Trophoblast cell (in vitro differentiated cells and primary cell): ENCODE measurements around the gene WSCD2.

Experiments used
- DNase-seq, 2 donors: peaks; one replicate each; pipeline ENCODE4 v3.0.0-alpha.2; 2016
- H2AFZ ChIP-seq: 2 replicates; pipeline ENCODE4 v1.6.1; 2013; ENCODE audit warnings: low read length, moderate library complexity, mild to moderate bottlenecking; ENCODE audit not compliant: insufficient read depth, poor library complexity
- H2AK5ac ChIP-seq: 2 replicates; pipeline ENCODE4 v1.6.1; 2013; ENCODE audit warnings: mild to moderate bottlenecking, low read length
- H2BK120ac ChIP-seq: 2 replicates; pipeline ENCODE4 v1.6.1; 2013; ENCODE audit warnings: low read length, mild to moderate bottlenecking, moderate library complexity; ENCODE audit not compliant: insufficient read depth, poor library complexity
- H2BK12ac ChIP-seq: 2 replicates; pipeline ENCODE4 v1.6.1; 2013; ENCODE audit warnings: mild to moderate bottlenecking, low read length, moderate library complexity
- H2BK5ac ChIP-seq: 2 replicates; pipeline ENCODE4 v1.6.1; 2013; ENCODE audit warnings: low read length, low read depth, moderate library complexity, mild to moderate bottlenecking; ENCODE audit not compliant: poor library complexity
- H3K14ac ChIP-seq: 2 replicates; pipeline ENCODE4 v1.6.1; 2013; ENCODE audit warnings: mild to moderate bottlenecking, low read length
- H3K18ac ChIP-seq: 2 replicates; pipeline ENCODE4 v1.6.1; 2013; ENCODE audit warnings: mild to moderate bottlenecking, low read length
- H3K23ac ChIP-seq: 2 replicates; pipeline ENCODE4 v1.6.1; 2013; ENCODE audit warnings: low read length
- H3K27ac ChIP-seq: 2 replicates; pipeline ENCODE4 v1.5.1; 2013; ENCODE audit warnings: low read depth, mild to moderate bottlenecking, inconsistent platforms, low read length, moderate library complexity
- H3K27me3 ChIP-seq: 2 replicates; pipeline ENCODE4 v1.6.1; 2013; ENCODE audit warnings: inconsistent platforms, mild to moderate bottlenecking, low read length, moderate library complexity; ENCODE audit not compliant: insufficient read depth
- H3K36me3 ChIP-seq, 2 experiments: 1 replicate in 1 of 2; 2 replicates in 1 of 2; pipeline ENCODE4 v1.6.1; 2013; ENCODE audit warnings: low read length in 2 of 2, mild to moderate bottlenecking in 2 of 2, moderate library complexity in 1 of 2; ENCODE audit not compliant: insufficient read depth in 2 of 2, control insufficient read depth in 1 of 2
- H3K4ac ChIP-seq: 2 replicates; pipeline ENCODE4 v1.6.1; 2013; ENCODE audit warnings: low read depth, mild to moderate bottlenecking, low read length, moderate library complexity
- H3K4me1 ChIP-seq, 2 experiments: 1 replicate in 1 of 2; 2 replicates in 1 of 2; pipeline ENCODE4 v1.6.1; 2013; ENCODE audit warnings: low read length in 2 of 2, mild to moderate bottlenecking in 2 of 2, moderate library complexity in 1 of 2; ENCODE audit not compliant: insufficient read depth in 2 of 2, control insufficient read depth in 1 of 2
- H3K4me2 ChIP-seq: 2 replicates; pipeline ENCODE4 v1.6.1; 2013; ENCODE audit warnings: inconsistent platforms, mild to moderate bottlenecking, low read length, moderate library complexity
- H3K4me3 ChIP-seq: 2 replicates; pipeline ENCODE4 v1.5.1; 2013; ENCODE audit warnings: mild to moderate bottlenecking, low read depth, low read length, inconsistent platforms
- H3K79me1 ChIP-seq: one replicate; pipeline ENCODE4 v1.6.1; 2013; ENCODE audit warnings: low read length
- H3K79me2 ChIP-seq: 2 replicates; pipeline ENCODE4 v1.6.1; 2013; ENCODE audit warnings: low read length, mild to moderate bottlenecking; ENCODE audit not compliant: control insufficient read depth, insufficient read depth, poor library complexity
- H3K9ac ChIP-seq: 2 replicates; pipeline ENCODE4 v1.6.1; 2013; ENCODE audit warnings: mild to moderate bottlenecking, low read length
- H3K9me3 ChIP-seq: 2 replicates; pipeline ENCODE4 v1.6.1; 2013; ENCODE audit warnings: low read depth, mild to moderate bottlenecking, control low read depth, inconsistent platforms, low read length; ENCODE audit not compliant: insufficient read depth
- H4K12ac ChIP-seq: 2 replicates; pipeline ENCODE4 v1.6.1; 2013; ENCODE audit warnings: low read depth, mild to moderate bottlenecking, low read length, moderate library complexity
- H4K8ac ChIP-seq: 2 replicates; pipeline ENCODE4 v1.6.1; 2013; ENCODE audit warnings: low read depth, mild to moderate bottlenecking, low read length, moderate library complexity
- H4K91ac ChIP-seq: one replicate; pipeline ENCODE4 v1.6.1; 2013; ENCODE audit warnings: low read depth, mild to moderate bottlenecking, low read length, moderate library complexity
- WGBS: extraction: QIAGEN DNeasy Blood & Tissue Kit; methylation state at CpG from one replicate; pipeline ENCODE4 v1.1.7; 2013; ENCODE audit warnings: missing lambda C conversion rate; ENCODE audit not compliant: insufficient read length, insufficient coverage; ENCODE audit errors: extremely low coverage; 5-methylcytosine and 5-hydroxymethylcytosine counted together

WSCD2 gene

GRCh38 chr12:108205864-108206263 is 76.8 kb downstream of the WSCD2 start:
- H2BK12ac ChIP-seq = no peak overlapping the region
- no peaks in the 10 kb centered on the region for H3K36me3 ChIP-seq
- H3K18ac ChIP-seq = no peak overlapping the region
- H3K23ac ChIP-seq = no peak overlapping the region
- H2AK5ac ChIP-seq = no peak overlapping the region
- no peak overlapping the region for H4K8ac ChIP-seq
- no peak overlapping the region for H2AFZ ChIP-seq
- no peak overlapping the region for H3K27ac ChIP-seq
- no peaks in the 10 kb centered on the region for H3K27me3 ChIP-seq
- H4K91ac ChIP-seq = no peak overlapping the region
- H3K4ac ChIP-seq = no peak overlapping the region
- no CpG with 5 or more reads among the region's 1 CpG for WGBS
- no peak overlapping the region for H3K4me2 ChIP-seq
- no peak overlapping the region for H3K14ac ChIP-seq
- no peak overlapping the region for H4K12ac ChIP-seq
- no peak for DNase-seq
- no peaks in the 10 kb centered on the region for H3K9me3 ChIP-seq
- no peak overlapping the region for H2BK5ac ChIP-seq
- H3K4me3 ChIP-seq = no peak overlapping the region
- no peaks in the 10 kb centered on the region for H3K79me2 ChIP-seq
- H3K9ac ChIP-seq = no peak overlapping the region
- H2BK120ac ChIP-seq = no peak overlapping the region
- no peaks in the 10 kb centered on the region for H3K79me1 ChIP-seq
- H3K4me1 ChIP-seq = no peaks in the 10 kb centered on the region

GRCh38 chr12:108207791-108208730 is 79.0 kb downstream of the WSCD2 start:
- H3K9me3 ChIP-seq = no peaks in the 10 kb centered on the region
- H3K4ac ChIP-seq = no peak overlapping the region
- no peak overlapping the region for H2BK120ac ChIP-seq
- H3K36me3 ChIP-seq = no peaks in the 10 kb centered on the region
- no peak overlapping the region for H4K8ac ChIP-seq
- WGBS = no CpG with 5 or more reads among the region's 3 CpGs
- no peaks in the 10 kb centered on the region for H3K79me2 ChIP-seq
- H3K23ac ChIP-seq = no peak overlapping the region
- DNase-seq = no peak
- H2BK5ac ChIP-seq = no peak overlapping the region
- no peaks in the 10 kb centered on the region for H3K4me1 ChIP-seq
- no peak overlapping the region for H3K4me2 ChIP-seq
- H3K27me3 ChIP-seq = no peaks in the 10 kb centered on the region
- H3K9ac ChIP-seq = no peak overlapping the region
- H2AK5ac ChIP-seq = no peak overlapping the region
- H2AFZ ChIP-seq = no peak overlapping the region
- H3K4me3 ChIP-seq = no peak overlapping the region
- H3K79me1 ChIP-seq = no peaks in the 10 kb centered on the region
- no peak overlapping the region for H3K27ac ChIP-seq
- H3K14ac ChIP-seq = no peak overlapping the region
- no peak overlapping the region for H2BK12ac ChIP-seq
- H4K91ac ChIP-seq = no peak overlapping the region
- H3K18ac ChIP-seq = no peak overlapping the region
- no peak overlapping the region for H4K12ac ChIP-seq

GRCh38 chr12:108210001-108210400 is 80.9 kb downstream of the WSCD2 start:
- WGBS = no CpG with 5 or more reads among the region's 22 CpGs

GRCh38 chr12:108211157-108211556 is 82.1 kb downstream of the WSCD2 start:
- H3K4ac ChIP-seq = no peak overlapping the region
- no peak overlapping the region for H3K14ac ChIP-seq
- no peak overlapping the region for H2BK12ac ChIP-seq
- no peaks in the 10 kb centered on the region for H3K79me2 ChIP-seq
- DNase-seq = no peak
- no peak overlapping the region for H2AFZ ChIP-seq
- no peaks in the 10 kb centered on the region for H3K27me3 ChIP-seq
- no peaks in the 10 kb centered on the region for H3K4me1 ChIP-seq
- no peak overlapping the region for H3K4me3 ChIP-seq
- no peaks in the 10 kb centered on the region for H3K79me1 ChIP-seq
- no CpG with 5 or more reads among the region's 2 CpGs for WGBS
- H2AK5ac ChIP-seq = no peak overlapping the region
- H4K12ac ChIP-seq = no peak overlapping the region
- H4K8ac ChIP-seq = no peak overlapping the region
- no peak overlapping the region for H4K91ac ChIP-seq
- no peak overlapping the region for H3K4me2 ChIP-seq
- no peaks in the 10 kb centered on the region for H3K36me3 ChIP-seq
- H3K27ac ChIP-seq = no peak overlapping the region
- no peak overlapping the region for H2BK5ac ChIP-seq
- no peak overlapping the region for H3K9ac ChIP-seq
- H2BK120ac ChIP-seq = no peak overlapping the region
- no peaks in the 10 kb centered on the region for H3K9me3 ChIP-seq
- H3K23ac ChIP-seq = no peak overlapping the region
- H3K18ac ChIP-seq = no peak overlapping the region

More at GRCh38 chr12:108210001-108210400, 80.9 kb downstream of the WSCD2 start:
- H3K79me1 ChIP-seq = no peaks in the 10 kb centered on the region
- no peak overlapping the region for H2AFZ ChIP-seq
- no peak overlapping the region for H3K14ac ChIP-seq
- H3K23ac ChIP-seq = no peak overlapping the region
- H4K8ac ChIP-seq = no peak overlapping the region
- peak overlapping the region; percentile 15 for H3K4me3 ChIP-seq
- H3K4me1 ChIP-seq = no peaks in the 10 kb centered on the region
- DNase-seq = no peak
- no peaks in the 10 kb centered on the region for H3K27me3 ChIP-seq
- H2BK5ac ChIP-seq = no peak overlapping the region
- no peaks in the 10 kb centered on the region for H3K36me3 ChIP-seq
- no peak overlapping the region for H2AK5ac ChIP-seq
- H3K18ac ChIP-seq = no peak overlapping the region
- H3K79me2 ChIP-seq = no peaks in the 10 kb centered on the region
- H2BK120ac ChIP-seq = no peak overlapping the region
- H4K91ac ChIP-seq = no peak overlapping the region
- H3K27ac ChIP-seq = no peak overlapping the region
- no peaks in the 10 kb centered on the region for H3K9me3 ChIP-seq
- no peak overlapping the region for H2BK12ac ChIP-seq
- no peak overlapping the region for H3K4ac ChIP-seq
- no peak overlapping the region for H3K4me2 ChIP-seq
- H4K12ac ChIP-seq = no peak overlapping the region
- no peak overlapping the region for H3K9ac ChIP-seq
